Thoracic aorta (tissue), 2 donors: Measurements from ENCODE around the gene GNA14. TPM values are rescaled to one million over a fixed set of nuclear protein-coding genes. Genes with fewer than 3 reads are reported as not detected.

Source experiments
- ATAC-seq: fragments of 150-250 bp; one replicate; pipeline ENCODE4 v1.8.0; 2017; ENCODE audit warnings: low read depth; ENCODE audit not compliant: insufficient number of reproducible peaks, low FRiP score
- DNase-seq: peaks from one replicate; pipeline ENCODE4 v3.0.0-alpha.2; 2020; ENCODE audit warnings: low spot score
- H3K27ac ChIP-seq, 2 donors: fragments of 200-600 bp; sonication (generic); 1 replicate in 1 of 2; 2 replicates in 1 of 2; pipeline ENCODE4 v1.5.1; 2016; ENCODE audit warnings: mild to moderate bottlenecking in 2 of 2, moderate library complexity in 2 of 2
- H3K27me3 ChIP-seq: fragments of 200-600 bp; sonication (generic); replicated peaks from 2 replicates; pipeline ENCODE4 v1.6.0; 2016; ENCODE audit warnings: mild to moderate bottlenecking; ENCODE audit not compliant: insufficient read depth
- H3K36me3 ChIP-seq: fragments of 200-600 bp; sonication (generic); one replicate; pipeline ENCODE4 v1.5.1; 2016
- H3K4me1 ChIP-seq, 2 donors: fragments of 200-600 bp; sonication (generic); 1 replicate in 1 of 2; 2 replicates in 1 of 2; pipeline versions ENCODE4 v1.5.1 to v1.6.0; 2016; ENCODE audit warnings: low read depth in 2 of 2, mild to moderate bottlenecking in 1 of 2; ENCODE audit not compliant: control insufficient read depth in 1 of 2
- H3K4me3 ChIP-seq: fragments of 200-600 bp; sonication (generic); 2 replicates; pipeline ENCODE4 v1.5.1; 2016; ENCODE audit warnings: mild to moderate bottlenecking
- H3K9me3 ChIP-seq: fragments of 200-600 bp; sonication (generic); 2 replicates; pipeline ENCODE4 v1.5.1; 2016
- CTCF ChIP-seq: fragments of 200-600 bp; sonication (generic); IDR thresholded peaks from one replicate; pipeline ENCODE4 v1.5.1; 2019; ENCODE audit warnings: antibody characterized with exemption
- total RNA-seq, 2 donors: library from RNA; depleted of rRNA; stranded (reverse); fragments of >200 nt; gene quantifications; one replicate each; pipeline versions ENCODE4 v1.1.0 to v1.2.3, GENCODE V29; 2016

Gene GNA14
- total RNA-seq, 2 donors from 2014 or later, result 5.8 to 8.4 TPM

GRCh38 chr9:77488439-77489126 lies 159.5 kb downstream of the GNA14 start:
- Histone ChIP-seq H3K27me3 (no peaks in the 10 kb centered on the region), H3K4me1 (no peaks in the 10 kb centered on the region), H3K36me3 (no peaks in the 10 kb centered on the region), H3K4me3 (no peak overlapping the region), H3K9me3 (peaks cover 4% of the 10 kb centered on the region), H3K27ac (no peak overlapping the region)
- ATAC-seq (no peak), DNase-seq (no peak)
- no peak for TF ChIP-seq CTCF

- DNase-seq (no peak), ATAC-seq (no peak)
- no peak overlapping the region for H3K27ac ChIP-seq
- peaks cover 4% of the 10 kb centered on the region for H3K9me3 ChIP-seq
- H3K27me3 ChIP-seq, result no peaks in the 10 kb centered on the region
- H3K4me1 ChIP-seq, result no peaks in the 10 kb centered on the region
- no peaks in the 10 kb centered on the region for H3K36me3 ChIP-seq
- no peak for TF ChIP-seq CTCF
- H3K4me3 ChIP-seq, result no peak overlapping the region
Observed at GRCh38 chr9:77486968-77487367, 161.2 kb downstream of the GNA14 start.

- Histone ChIP-seq H3K9me3 (peaks cover 4% of the 10 kb centered on the region), H3K4me1 (no peaks in the 10 kb centered on the region), H3K36me3 (no peaks in the 10 kb centered on the region), H3K27me3 (no peaks in the 10 kb centered on the region), H3K4me3 (no peak overlapping the region), H3K27ac (no peak overlapping the region)
- DNase-seq, result no peak
- no peak for ATAC-seq
- TF ChIP-seq CTCF, result no peak
Observed at GRCh38 chr9:77486463-77486862, 161.7 kb downstream of the GNA14 start.

GRCh38 chr9:77475641-77476473 lies 172.3 kb downstream of the GNA14 start:
- TF ChIP-seq CTCF, result no peak
- no peaks in the 10 kb centered on the region for H3K4me1 ChIP-seq
- no peaks in the 10 kb centered on the region for H3K36me3 ChIP-seq
- ATAC-seq, result no peak
- DNase-seq, result no peak
- H3K27me3 ChIP-seq, result no peaks in the 10 kb centered on the region
- no peak overlapping the region for H3K4me3 ChIP-seq
- no peaks in the 10 kb centered on the region for H3K9me3 ChIP-seq
- no peak overlapping the region for H3K27ac ChIP-seq

GRCh38 chr9:77474936-77475335 lies 173.2 kb downstream of the GNA14 start:
- Histone ChIP-seq H3K36me3 (no peaks in the 10 kb centered on the region), H3K4me3 (no peak overlapping the region), H3K27me3 (no peaks in the 10 kb centered on the region), H3K27ac (no peak overlapping the region), H3K9me3 (no peaks in the 10 kb centered on the region), H3K4me1 (no peaks in the 10 kb centered on the region)
- no peak for DNase-seq
- no peak for ATAC-seq
- no peak for TF ChIP-seq CTCF
